ENCODE measurements around the gene VMP1.

Gene VMP1

DNA sequence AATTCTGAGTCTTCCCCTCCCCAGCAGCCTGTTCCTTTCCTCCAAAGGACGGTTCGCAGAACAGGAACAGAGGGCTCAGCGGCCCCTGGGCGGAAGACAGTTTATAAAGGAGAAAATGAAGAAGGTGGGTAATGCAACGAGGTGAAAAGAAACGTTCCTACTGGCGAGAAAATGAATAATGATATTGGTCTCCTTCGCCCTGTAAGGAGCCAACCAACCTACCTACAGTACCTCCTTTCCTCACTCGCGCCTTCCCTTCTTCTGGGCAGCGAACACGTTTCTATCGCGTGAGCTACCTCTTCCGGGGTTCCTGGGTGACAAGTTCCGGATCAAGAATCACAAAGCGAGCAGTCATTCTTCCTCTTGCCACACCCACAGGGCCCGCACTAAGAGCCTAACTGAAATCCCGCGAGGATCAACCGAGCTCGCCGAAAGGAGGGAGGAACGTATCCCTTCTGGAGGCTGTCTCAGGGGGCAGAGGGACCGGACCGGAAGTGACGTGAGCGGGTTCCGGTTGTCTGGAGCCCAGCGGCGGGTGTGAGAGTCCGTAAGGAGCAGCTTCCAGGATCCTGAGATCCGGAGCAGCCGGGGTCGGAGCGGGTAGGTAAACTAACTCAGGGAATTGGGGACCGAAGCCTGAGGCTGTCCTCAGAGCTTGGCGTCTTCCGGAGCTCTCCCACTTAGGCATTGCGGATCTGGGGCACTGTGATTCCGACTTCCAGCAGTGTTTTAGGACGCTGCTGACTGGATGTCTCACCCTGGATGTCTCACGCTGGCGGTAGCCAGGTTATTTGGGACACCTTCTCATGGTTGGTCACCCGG is at the start of gene VMP1, which contains the start of gene PTRH2:
Gene VMP1 (plus strand): TSS at position 506 of the 822 bp plus-strand sequence. CDS start 23,793 bp downstream, outside the sequence.
Gene PTRH2 (minus strand): TSS at position 282 of the 822 bp plus-strand sequence. CDS start 9,452 bp downstream, outside the sequence.
- DNase-seq (ENCODE audit: low read depth) = peak; percentile 100

DNA sequence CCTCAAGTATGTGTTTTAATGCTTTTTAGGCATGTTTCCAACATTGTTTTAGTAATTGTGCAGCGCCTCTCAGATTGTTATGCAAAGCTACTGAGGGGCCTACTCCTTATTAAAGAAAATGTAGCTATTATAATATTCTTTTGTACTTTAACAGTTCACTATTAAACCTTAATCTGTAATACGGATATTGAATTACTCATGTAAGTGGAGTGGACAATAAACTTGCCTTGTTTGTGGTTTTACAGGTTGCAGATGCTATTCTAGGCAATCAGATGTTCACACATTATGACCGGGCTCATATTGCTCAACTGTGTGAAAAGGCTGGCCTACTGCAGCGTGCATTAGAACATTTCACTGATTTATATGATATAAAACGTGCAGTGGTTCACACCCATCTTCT is 41.2 kb upstream of the VMP1 start:
- DNase-seq (ENCODE audit: low read depth) = peak; percentile 45

DNA sequence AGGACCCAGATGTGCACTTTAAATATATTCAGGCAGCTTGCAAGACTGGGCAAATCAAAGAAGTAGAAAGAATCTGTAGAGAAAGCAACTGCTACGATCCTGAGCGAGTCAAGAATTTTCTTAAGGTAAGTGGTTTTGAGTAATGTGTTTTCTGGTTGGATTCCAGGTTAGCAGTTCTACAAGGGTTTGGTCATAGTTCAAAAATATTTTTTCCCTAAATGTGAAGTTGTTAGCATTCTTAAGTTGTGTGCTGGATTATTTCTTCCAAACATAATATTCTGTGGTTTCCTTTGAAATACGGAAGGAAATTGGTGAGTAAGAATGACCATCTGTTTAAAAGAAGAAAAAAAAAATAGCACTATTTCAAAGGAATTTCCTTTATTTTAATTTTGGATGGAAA is 38.6 kb upstream of the VMP1 start:
- DNase-seq (ENCODE audit: low read depth) = peak; percentile 99

DNA sequence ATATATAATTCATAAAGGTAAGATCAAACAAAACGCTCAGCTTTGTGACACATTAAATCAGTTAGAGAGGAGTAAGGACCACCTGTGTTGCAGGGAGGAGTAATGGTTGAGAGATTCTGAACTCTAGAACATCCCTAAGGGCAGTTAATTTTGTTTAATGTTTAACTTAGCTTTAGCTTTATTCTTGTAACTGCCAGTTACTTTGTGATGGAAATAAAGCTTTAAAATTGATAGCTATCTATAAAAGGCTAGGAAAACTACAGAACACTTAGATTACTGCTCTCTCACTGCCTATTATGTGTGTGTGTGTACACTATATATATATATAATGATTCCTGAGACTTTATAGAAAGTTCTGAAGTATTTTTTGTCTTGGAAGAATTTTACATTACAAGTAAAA is 38.0 kb upstream of the VMP1 start:
- peak; percentile 15 for DNase-seq (ENCODE audit: low read depth)

DNA sequence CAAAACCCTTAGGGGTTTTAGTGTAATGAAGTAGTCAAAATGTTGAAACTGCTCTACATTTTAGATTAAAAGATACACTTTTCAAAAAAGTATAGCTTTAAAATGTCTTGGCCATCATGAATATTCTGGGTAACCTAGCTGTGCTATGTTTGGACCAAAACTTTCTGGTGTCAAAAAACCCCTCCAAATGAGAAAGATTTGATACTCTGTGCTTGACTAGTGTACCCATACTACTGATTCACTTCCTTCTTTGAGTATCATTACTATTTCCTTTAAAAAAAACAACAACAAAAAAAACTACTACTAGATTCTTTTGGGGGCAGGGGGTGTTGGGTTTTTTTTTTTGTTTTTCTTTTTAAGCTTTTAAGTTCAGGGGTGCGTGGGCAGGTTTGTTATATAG is 37.5 kb upstream of the VMP1 start:
- no peak for DNase-seq (ENCODE audit: low read depth)

DNA sequence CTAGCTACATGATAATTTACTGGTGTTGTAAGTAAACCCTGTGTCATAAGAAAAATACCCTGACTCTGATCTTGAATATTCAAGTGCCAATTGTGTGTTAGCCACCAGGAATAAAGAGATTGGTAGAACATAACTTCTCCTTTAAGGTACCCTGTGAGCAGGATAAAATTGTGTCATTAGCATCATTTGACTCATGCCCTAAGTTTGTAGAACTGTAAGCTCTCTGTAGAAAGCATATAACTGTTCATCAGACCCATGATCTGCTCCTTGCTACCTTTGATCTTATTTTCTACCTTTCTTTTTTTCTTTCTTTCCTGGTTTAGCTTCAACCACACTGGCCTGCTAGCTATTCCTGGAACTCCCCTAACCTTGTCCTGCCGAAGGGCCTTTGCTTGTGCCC is 36.1 kb upstream of the VMP1 start:
- peak; percentile 51 for DNase-seq (ENCODE audit: low read depth)

DNA sequence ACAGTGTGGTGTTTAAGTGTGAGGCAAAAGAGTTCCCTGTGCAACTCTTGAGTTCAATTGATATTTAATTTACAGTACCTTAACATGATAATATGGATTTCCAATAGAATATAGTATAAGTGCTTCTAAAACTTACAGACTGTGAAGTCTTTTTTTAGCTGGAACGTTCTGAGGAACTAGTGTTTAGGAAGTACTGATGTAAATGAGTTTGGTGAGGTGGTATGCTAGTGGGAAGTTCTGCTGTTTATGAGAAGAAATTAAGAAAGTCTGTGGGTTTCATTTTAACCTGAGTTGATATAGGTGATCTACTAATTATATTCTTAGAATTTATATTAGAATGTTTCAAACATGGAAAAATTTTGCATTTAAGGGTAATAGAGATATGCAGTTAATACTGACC is 32.2 kb upstream of the VMP1 start:
- no peak for DNase-seq (ENCODE audit: low read depth)

DNA sequence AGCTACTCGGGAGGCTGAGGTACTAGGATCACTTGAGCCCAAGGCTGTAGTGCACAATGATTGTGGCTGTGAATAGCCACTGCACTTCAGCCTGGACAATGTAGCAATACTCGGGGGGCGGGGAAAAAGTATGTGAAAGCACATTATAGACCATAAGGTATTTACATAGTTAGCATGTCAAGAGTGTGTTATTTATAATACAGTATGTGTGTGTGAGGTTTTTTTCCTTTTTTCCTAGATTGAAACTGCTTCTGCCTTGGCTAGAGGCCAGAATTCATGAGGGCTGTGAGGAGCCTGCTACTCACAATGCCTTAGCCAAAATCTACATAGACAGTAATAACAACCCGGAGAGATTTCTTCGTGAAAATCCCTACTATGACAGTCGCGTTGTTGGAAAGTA is 30.7 kb upstream of the VMP1 start:
- DNase-seq (ENCODE audit: low read depth) = no peak

DNA sequence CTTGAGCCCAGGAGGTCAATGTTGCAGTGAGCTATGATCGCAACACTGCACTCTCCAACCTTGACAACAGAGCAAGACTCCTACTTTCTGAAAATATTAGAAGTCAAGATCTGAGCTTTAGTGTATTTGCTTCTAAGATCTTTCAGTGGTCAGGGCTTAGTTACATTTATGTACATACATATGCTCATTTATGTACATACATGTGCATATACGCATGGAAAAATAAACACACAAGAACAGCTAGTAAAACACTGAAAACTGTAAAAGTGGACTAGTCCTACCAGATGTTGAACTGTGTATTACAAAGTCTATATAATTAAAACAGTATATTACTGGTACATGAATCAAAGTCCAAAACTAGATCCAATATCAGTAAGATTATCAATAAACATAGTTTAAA is 28.5 kb upstream of the VMP1 start:
- DNase-seq (ENCODE audit: low read depth) = no peak

DNA sequence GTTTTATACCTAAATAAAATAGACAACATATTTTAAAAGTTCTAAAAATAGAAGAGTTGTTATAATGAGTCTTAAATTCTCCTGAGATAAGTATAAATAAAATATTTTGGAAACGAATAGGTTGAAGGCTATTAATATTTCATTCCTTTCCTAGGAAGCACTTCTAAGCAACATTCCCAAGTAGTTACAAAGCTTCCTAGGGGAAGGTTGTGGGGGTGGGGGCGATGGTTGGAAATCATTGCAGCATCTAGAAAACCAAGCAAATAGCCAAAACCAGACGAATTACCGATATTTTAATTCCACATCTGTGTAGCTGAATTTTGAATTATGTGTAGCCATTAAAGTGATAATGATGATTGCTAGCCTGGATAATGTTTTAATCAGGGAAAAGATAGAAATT is 27.1 kb upstream of the VMP1 start:
- peak; percentile 48 for DNase-seq (ENCODE audit: low read depth)

DNA sequence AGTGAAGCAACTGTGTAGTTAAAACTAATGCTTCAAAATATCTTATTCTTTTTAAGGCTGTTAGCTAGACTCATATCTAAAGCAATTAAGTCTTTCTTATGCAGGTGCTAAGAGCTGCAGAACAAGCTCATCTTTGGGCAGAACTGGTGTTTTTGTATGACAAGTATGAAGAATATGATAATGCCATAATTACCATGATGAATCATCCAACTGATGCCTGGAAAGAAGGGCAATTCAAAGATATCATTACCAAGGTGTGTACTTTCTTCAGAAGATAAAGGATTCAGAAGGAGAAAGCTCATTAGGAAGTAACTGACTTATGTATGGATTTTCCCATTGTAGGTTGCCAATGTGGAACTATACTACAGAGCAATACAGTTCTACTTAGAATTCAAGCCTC is 24.2 kb upstream of the VMP1 start:
- DNase-seq (ENCODE audit: low read depth) = no peak

DNA sequence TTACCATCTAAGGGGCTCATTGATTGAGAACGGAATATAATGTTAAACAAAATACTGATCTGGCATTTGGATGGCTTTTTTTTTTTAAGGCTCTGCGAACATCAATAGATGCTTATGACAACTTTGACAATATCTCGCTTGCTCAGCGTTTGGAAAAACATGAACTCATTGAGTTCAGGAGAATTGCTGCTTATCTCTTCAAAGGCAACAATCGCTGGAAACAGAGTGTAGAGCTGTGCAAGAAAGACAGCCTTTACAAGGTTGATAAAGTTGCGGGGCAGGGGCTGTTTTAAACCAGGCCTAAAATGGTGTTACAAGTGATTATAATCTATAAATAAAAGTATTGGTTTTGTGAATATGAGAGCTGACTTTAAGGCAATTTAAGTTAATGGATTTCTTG is 22.5 kb upstream of the VMP1 start:
- no peak for DNase-seq (ENCODE audit: low read depth)

DNA sequence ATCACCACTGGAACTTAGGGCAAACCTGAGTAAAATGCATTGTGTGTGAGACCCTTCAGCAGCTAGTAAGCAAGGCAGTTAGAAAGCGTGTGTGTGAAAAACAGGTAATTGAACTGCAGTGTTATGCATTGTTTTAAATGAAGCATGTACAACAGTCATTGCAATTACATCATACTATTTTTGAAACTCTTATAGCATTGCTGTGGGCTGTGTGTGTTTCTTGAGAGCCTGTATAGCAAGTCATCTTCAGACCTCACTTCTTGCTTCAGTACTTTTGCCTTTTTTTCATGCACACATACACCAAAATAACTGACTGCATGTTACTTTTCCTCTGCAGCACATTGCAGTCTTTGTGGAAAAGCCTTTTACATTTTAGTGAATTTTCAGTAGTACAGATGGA is 19.4 kb upstream of the VMP1 start:
- DNase-seq (ENCODE audit: low read depth) = no peak

DNA sequence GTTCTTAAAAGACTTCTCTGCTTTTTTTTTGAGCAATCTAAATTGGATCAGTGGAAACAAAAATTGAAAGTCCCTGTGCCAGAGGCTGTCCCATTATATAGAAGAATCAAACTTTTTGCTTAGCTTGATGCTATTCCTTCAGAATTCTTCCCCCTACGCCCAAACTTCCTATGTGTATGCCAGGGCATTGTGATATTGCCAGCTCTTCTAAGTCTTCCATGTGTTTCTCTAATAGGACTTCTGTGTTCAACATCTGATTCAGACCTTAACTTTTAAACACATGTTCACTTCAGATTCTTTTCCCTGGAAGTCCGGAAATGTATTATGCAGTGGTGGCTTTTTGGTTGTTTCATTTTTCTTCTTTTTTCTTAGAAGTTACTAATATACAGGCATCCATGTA is 19.0 kb upstream of the VMP1 start:
- DNase-seq (ENCODE audit: low read depth) = no peak

DNA sequence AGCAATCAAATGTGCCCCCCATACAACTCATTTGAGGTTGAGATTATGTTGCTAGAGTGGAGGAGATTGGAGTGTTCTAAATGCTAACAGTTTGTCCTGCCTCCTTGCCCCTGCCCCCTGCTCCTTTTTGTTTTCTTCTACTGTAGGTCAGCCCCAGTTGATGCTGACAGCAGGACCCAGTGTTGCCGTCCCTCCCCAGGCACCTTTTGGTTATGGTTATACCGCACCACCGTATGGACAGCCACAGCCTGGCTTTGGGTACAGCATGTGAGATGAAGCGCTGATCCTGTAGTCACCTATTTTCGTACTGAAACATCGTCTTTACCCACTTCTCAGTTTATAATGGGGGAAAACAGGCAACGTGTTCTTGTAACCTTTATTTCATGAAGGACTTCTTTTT is 13.9 kb upstream of the VMP1 start:
- no peak for DNase-seq (ENCODE audit: low read depth)

DNA sequence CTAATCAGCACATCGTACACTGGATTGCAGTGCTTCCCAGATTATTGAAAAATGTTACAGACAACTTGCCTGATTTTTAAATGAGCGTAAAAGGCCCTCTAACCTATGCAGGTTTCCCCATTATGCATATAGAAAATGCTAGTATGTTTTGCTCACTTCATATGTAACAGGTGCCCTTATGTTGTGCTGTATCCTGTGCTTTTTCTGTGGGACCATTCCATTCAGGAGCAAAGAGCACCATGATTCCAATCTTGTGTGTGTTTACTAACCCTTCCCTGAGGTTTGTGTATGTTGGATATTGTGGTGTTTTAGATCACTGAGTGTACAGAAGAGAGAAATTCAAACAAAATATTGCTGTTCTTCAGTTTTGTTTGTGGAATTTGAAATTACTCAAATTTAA is 13.1 kb upstream of the VMP1 start:
- no peak for DNase-seq (ENCODE audit: low read depth)

DNA sequence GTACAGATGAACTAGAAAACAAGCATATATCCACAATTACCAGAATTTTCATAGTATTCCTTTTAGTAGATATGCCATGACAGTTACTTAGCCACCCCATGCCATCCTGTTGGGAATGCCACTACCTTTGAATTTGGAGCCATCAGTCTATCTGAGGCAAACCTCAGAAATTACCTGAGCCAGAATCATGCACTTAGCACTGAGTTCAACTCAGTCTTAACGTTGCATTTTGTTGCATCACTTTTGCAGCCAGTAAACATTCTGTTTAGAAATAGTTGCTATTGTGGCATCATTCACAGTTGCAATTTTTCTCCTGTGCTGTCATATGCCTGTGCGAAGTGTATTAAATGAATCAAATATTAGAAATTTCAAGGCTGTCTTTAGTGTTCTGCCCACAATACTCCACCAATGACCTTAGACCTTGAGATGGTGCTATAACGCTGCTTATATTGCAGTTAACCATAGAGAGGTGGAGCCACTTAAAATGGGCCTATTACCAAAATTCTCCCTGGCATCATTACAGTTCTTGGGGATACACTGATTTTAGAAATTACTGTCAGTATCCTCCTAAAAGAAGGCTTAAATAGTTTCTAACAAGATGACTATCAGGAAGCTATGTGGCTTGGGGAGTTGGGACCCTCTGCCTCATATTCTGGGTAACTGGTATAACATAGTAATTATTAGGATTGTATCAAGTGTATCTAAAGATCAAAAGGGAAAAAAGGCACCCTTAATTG is 11.3 kb upstream of the VMP1 start:
- DNase-seq (ENCODE audit: low read depth) = no peak

DNA sequence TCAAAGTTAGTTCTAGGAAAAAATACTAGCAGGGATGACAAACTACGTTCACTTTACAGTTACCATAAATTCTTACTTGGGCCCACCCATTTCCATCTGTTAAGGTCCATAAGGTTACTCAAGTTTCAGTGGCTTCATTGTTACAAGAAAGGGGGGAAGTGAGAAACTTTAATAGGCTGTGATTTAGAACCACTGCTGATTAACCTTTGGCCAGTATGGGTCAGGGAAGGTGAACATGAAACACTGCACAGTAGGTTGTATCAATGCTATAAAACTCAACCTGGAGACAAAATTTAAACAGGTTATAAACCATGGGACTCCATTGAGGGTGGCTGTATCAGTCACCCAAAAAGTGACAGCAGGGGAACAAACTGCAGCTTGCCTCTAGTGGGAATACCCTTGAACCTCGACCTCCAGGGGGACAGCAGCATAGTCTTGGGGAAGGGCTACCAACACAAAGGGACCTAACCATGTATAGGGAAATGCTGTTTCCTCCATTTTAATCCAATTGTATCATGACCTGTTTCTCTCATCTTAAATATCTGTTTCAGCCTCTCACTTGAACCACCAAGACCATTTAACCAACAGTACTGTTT is 10.7 kb upstream of the VMP1 start:
- DNase-seq (ENCODE audit: low read depth) = no peak

DNA sequence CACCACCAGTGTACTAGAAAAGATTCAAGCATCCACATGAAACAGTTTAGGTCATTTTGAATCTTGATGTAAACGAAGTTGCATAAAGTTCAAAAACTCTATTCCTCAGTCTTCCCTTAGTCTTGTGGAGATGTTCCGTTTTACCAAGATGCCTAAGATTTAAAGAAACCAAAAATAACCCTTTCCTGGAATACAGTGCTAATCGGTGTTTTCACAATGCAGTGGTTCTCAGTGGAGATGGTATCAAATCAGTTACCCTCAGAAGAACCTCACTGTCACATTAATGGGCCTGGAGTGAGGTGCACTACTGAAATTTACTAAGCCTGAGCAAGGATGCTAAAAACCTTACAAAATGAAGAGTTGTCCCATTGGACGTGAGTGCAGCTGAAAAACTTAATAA is 9.3 kb upstream of the VMP1 start:
- DNase-seq (ENCODE audit: low read depth) = no peak

DNA sequence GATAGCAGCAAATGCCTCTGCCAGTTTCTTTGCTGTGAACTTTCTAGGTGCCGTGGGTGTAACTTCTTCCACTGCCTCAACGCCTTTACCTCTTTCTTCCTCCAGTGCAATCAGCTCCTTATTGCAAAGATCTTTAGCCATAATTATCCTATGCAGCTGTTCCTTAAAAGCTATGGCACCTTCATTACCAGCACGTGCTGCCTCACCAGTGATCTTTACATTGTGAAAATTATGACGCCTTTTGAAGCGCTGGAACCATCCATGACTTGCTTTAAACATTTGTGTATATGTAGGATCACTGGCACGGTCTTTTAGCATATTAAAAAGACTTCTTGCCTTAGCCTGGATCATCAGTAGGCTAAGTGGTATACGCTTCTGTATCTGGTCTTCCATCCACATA is 8.2 kb upstream of the VMP1 start:
- no peak for DNase-seq (ENCODE audit: low read depth)

DNA sequence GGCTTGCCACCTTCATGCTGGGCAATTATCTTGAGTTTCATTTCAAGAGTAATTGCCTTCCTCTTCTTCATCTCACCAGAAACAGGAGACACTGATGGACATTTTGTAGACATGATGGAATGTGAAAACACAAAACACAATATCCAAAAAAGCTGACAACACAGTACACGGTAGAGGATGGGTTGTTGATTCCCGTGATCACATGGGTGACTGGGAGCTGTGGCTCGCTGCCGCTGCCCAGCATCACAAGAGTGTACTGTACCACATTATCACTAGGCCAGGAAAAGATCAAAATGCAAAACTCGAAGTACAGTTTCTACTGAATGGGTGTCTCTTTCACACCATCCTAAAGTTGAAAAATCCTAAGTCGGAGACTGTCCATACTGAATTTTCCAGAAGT is 7.7 kb upstream of the VMP1 start:
- no peak for DNase-seq (ENCODE audit: low read depth)

DNA sequence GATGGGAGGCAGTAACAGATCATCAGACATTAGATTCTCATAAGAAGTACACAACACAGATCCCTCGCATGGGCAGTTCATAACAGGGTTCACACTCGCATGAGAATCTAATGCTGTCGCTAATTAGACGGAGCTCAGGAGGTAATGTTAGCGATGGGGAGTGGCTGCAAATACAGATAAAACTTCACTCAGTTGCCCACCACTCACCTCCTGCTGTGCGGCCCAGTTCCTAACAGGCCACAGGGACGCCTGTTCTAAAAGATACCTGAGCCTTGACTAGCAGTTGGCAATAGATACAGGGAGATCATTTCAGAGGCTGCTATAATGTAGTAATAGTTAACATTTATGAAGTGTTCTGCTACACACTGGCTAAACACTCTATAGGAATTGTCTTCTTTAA is 5.2 kb upstream of the VMP1 start:
- DNase-seq (ENCODE audit: low read depth) = no peak

DNA sequence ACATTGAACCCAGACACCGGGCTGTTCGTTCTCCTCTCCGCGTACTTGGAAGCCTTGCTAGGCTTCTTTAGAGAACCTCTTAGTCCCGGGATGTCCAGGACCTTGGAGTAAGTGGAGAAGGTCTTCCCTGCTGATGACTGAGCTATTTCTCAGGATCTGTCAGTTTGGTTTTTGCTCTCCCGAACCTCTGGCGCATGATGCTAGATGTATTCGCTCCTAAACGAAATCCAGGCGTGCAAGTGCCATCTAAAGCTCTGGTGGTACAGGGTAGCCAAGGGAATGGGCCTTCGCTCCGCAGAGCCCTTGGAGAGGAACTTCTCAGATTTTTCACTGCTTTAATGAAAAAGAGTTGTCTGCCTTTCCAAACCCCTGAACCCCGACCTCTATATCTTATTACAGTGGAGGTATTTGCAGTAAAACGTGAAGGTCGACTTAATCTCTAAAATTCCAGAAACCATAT is 547 bp downstream of the VMP1 start:
- DNase-seq (ENCODE audit: low read depth) = no peak
